Keratinocyte (primary cell): ENCODE results near the gene PNKD. TPM values are rescaled to one million over a fixed set of nuclear protein-coding genes. Genes with fewer than 3 reads are reported as not detected.

Experiments
- DNase-seq: peaks from one replicate; pipeline ENCODE4 v3.0.0-alpha.2; 2011; ENCODE audit warnings: low read depth, missing footprints, low spot score
- FAIRE-seq: peaks from 2 replicates; lab custom pipeline; 2011; peaks lifted over from hg19 to GRCh38; lab: Jason Lieb, UNC
- H2AFZ ChIP-seq: 2 replicates; pipeline ENCODE4 v1.6.0; 2012; ENCODE audit warnings: low read length, control low read depth, inconsistent platforms; ENCODE audit not compliant: control insufficient read depth
- H3K27ac ChIP-seq: 2 replicates; pipeline ENCODE4 v1.5.1; 2011; ENCODE audit warnings: low read length; ENCODE audit not compliant: control insufficient read depth, insufficient read depth
- H3K27me3 ChIP-seq: 3 replicates; pipeline ENCODE4 v1.6.0; 2011; ENCODE audit warnings: low read length; ENCODE audit not compliant: control insufficient read depth, insufficient read depth; ENCODE audit errors: extremely low read depth
- H3K36me3 ChIP-seq, 2 experiments: 2 replicates in 1 of 2; 3 replicates in 1 of 2; pipeline ENCODE4 v1.5.1; 2011; ENCODE audit warnings: low read length in 2 of 2, mild to moderate bottlenecking in 1 of 2; ENCODE audit not compliant: control insufficient read depth in 2 of 2, insufficient read depth in 2 of 2; ENCODE audit errors: extremely low read depth in 1 of 2
- H3K4me1 ChIP-seq: 3 replicates; pipeline ENCODE4 v1.5.1; 2011; ENCODE audit warnings: low read length; ENCODE audit not compliant: control insufficient read depth, insufficient read depth; ENCODE audit errors: extremely low read depth
- H3K4me2 ChIP-seq: 3 replicates; pipeline ENCODE4 v1.6.0; 2011; ENCODE audit warnings: low read depth, low read length; ENCODE audit not compliant: control insufficient read depth, insufficient read depth; ENCODE audit errors: extremely low read depth
- H3K4me3 ChIP-seq, 3 experiments: fragments of 200-600 bp in 1 of 3; sonication (generic) in 1 of 3; 2 replicates in 2 of 3; 3 replicates in 1 of 3; pipeline ENCODE4 v1.5.1; 2011 to 2016; ENCODE audit warnings: low read length in 3 of 3, mild to moderate bottlenecking in 3 of 3, control low read depth in 2 of 3, inconsistent platforms in 1 of 3, low read depth in 1 of 3, mixed read lengths in 1 of 3, mixed run types in 1 of 3, moderate library complexity in 1 of 3; ENCODE audit not compliant: control insufficient read depth in 2 of 3, insufficient read depth in 2 of 3; ENCODE audit errors: extremely low read depth in 1 of 3
- H3K79me2 ChIP-seq: 2 replicates; pipeline ENCODE4 v1.6.0; 2012; ENCODE audit warnings: low read length; ENCODE audit not compliant: control insufficient read depth, insufficient read depth
- H3K9ac ChIP-seq: 3 replicates; pipeline ENCODE4 v1.6.0; 2011; ENCODE audit warnings: low read length; ENCODE audit not compliant: control insufficient read depth, insufficient read depth; ENCODE audit errors: extremely low read depth
- H3K9me1 ChIP-seq: 3 replicates; pipeline ENCODE4 v1.6.0; 2011; ENCODE audit warnings: low read length; ENCODE audit not compliant: control insufficient read depth, insufficient read depth; ENCODE audit errors: extremely low read depth
- H3K9me3 ChIP-seq: 2 replicates; pipeline ENCODE4 v1.5.1; 2012; ENCODE audit warnings: low read depth, low read length; ENCODE audit not compliant: control insufficient read depth
- H4K20me1 ChIP-seq: 3 replicates; pipeline ENCODE4 v1.6.0; 2011; ENCODE audit warnings: low read length; ENCODE audit not compliant: control insufficient read depth, insufficient read depth; ENCODE audit errors: extremely low read depth
- EZH2 ChIP-seq: IDR thresholded peaks from one replicate; pipeline ENCODE4 v1.6.1; 2012; ENCODE audit warnings: inconsistent platforms, mild to moderate bottlenecking, low read length, moderate library complexity
- dilution Hi-C: fragments of 300-500 bp; cut with MboI; formaldehyde crosslinking; loops from one replicate; pipeline ENCODE4 v1.7.0; 2020; ENCODE audit warnings: low sequenced_read_pairs; ENCODE audit not compliant: extremely low pct_ligation_motif_present
- polyA plus RNA-seq, 5 experiments: library from polyadenylated mRNA; depleted of rRNA in 3 of 5; stranded (reverse) in 3 of 5; stranded (forward) in 1 of 5; unstranded in 1 of 5; fragments of >200 nt; gene quantifications; 1 replicate in 1 of 5; 2 replicates in 3 of 5; 3 replicates in 1 of 5; pipeline versions ENCODE4 v1.2.1 to v1.2.3, GENCODE V29; 2011 to 2012; ENCODE audit warnings: missing spikeins in 2 of 5, low read depth in 1 of 5, low replicate concordance in 1 of 5
- TF ChIP-seq, protein P1 (sequence below), 3 experiments: IDR thresholded peaks in 1 of 3; conservative IDR thresholded peaks in 1 of 3; optimal IDR thresholded peaks in 1 of 3; 2 replicates in 2 of 3; 3 replicates in 1 of 3; pipeline versions ENCODE3 to v1.5.1; 2011; ENCODE audit warnings: low read length in 3 of 3, mild to moderate bottlenecking in 3 of 3, moderate library complexity in 2 of 3, control low read depth in 1 of 3, inconsistent platforms in 1 of 3; ENCODE audit not compliant: insufficient read depth in 2 of 3; ENCODE audit errors: extremely low read depth in 1 of 3

PNKD gene
- polyA plus RNA-seq, 1 donor (not counting 4 experiments of a cell fraction or from before 2014, with no cell fraction given) = 22.8 TPM

GRCh38 chr2:218387369-218388194 is 117.3 kb downstream of the PNKD start:
- H3K27me3 ChIP-seq = peaks cover 5% of the 10 kb centered on the region
- dilution Hi-C loops = no loop called here
- H3K27ac ChIP-seq = no peak overlapping the region
- no peak for DNase-seq
- H3K4me3 ChIP-seq = peak overlapping the region; percentile 1 to 55 (median 18)
- H2AFZ ChIP-seq = peak overlapping the region; percentile 75
- FAIRE-seq = peak; percentile 52
- no peaks in the 10 kb centered on the region for H3K9me1 ChIP-seq
- TF ChIP-seq, protein P1, sequence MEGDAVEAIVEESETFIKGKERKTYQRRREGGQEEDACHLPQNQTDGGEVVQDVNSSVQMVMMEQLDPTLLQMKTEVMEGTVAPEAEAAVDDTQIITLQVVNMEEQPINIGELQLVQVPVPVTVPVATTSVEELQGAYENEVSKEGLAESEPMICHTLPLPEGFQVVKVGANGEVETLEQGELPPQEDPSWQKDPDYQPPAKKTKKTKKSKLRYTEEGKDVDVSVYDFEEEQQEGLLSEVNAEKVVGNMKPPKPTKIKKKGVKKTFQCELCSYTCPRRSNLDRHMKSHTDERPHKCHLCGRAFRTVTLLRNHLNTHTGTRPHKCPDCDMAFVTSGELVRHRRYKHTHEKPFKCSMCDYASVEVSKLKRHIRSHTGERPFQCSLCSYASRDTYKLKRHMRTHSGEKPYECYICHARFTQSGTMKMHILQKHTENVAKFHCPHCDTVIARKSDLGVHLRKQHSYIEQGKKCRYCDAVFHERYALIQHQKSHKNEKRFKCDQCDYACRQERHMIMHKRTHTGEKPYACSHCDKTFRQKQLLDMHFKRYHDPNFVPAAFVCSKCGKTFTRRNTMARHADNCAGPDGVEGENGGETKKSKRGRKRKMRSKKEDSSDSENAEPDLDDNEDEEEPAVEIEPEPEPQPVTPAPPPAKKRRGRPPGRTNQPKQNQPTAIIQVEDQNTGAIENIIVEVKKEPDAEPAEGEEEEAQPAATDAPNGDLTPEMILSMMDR (optimal IDR thresholded peaks at IDR 0.05 in 1 of 3, IDR thresholded peaks at IDR 0.05 in 1 of 3, conservative IDR thresholded peaks at IDR 0.05 in 1 of 3; ENCODE audit: extremely low read depth in 1 of 3, insufficient read depth in 2 of 3, low read length in 3 of 3) = no peak
- TF ChIP-seq EZH2 = no peak
- H4K20me1 ChIP-seq = no peaks in the 10 kb centered on the region
- no peaks in the 10 kb centered on the region for H3K36me3 ChIP-seq
- no peaks in the 10 kb centered on the region for H3K79me2 ChIP-seq
- peak overlapping the region; percentile 66 for H3K4me2 ChIP-seq
- peaks cover 16% of the 10 kb centered on the region for H3K4me1 ChIP-seq
- H3K9ac ChIP-seq = peak overlapping the region; percentile 15
- H3K9me3 ChIP-seq = no peaks in the 10 kb centered on the region

GRCh38 chr2:218389333-218390150 is 119.2 kb downstream of the PNKD start:
- FAIRE-seq = no peak

More at GRCh38 chr2:218389333-218390150, 119.2 kb downstream of the PNKD start:
- no peaks in the 10 kb centered on the region for H3K79me2 ChIP-seq
- H3K27ac ChIP-seq = no peak overlapping the region
- peaks cover 7% of the 10 kb centered on the region for H3K4me1 ChIP-seq
- DNase-seq = no peak
- no peaks in the 10 kb centered on the region for H3K27me3 ChIP-seq
- H3K4me3 ChIP-seq = no peak overlapping the region
- no peaks in the 10 kb centered on the region for H3K36me3 ChIP-seq
- H3K4me2 ChIP-seq = no peak overlapping the region
- no peak overlapping the region for H2AFZ ChIP-seq
- no peak for TF ChIP-seq EZH2
- TF ChIP-seq, protein P1 (optimal IDR thresholded peaks at IDR 0.05 in 1 of 3, IDR thresholded peaks at IDR 0.05 in 1 of 3, conservative IDR thresholded peaks at IDR 0.05 in 1 of 3; ENCODE audit: extremely low read depth in 1 of 3, insufficient read depth in 2 of 3, low read length in 3 of 3) = no peak
- no peaks in the 10 kb centered on the region for H4K20me1 ChIP-seq
- dilution Hi-C loops = no loop called here
- H3K9me1 ChIP-seq = no peaks in the 10 kb centered on the region
- no peaks in the 10 kb centered on the region for H3K9me3 ChIP-seq
- H3K9ac ChIP-seq = no peak overlapping the region
